ENCODE measurements around the gene NAB2.
"Not testable (repeated sequence)": the region's sequence is repeated elsewhere in the genome, so short reads cannot be mapped to it uniquely, and the experiment has no call there.

NAB2 gene

GRCh38 chr12:57116580-57117281 is 27.8 kb downstream of the NAB2 start:
- no peak for DNase-seq

DNA sequence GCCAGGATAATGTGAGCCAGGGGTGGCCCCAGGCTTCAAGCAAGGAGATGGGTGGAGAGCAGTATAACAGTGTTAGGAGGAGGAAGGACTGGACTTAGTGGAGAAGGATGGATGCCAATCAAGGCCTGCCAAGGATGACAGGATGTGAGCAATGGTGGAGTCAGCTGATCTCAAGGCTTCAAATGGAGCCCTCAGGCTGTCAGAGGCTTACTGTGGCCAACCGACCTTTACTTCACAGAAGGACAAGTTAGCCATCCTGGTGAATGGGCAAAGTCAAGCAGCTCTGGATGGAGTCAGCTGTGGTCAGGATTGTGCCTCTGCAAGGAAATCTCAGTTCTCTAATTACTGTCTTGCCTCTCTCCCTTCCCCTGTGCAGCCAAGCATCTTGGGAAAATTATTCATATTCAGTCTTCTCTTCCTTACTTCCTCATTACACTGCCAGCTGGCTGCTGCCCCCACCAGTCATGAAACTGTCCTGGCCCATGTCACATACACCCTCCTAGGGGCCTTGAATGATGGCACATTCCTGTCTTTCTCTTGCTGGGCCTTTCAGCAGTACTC is 29.9 kb downstream of the NAB2 start:
- no peak for DNase-seq

DNA sequence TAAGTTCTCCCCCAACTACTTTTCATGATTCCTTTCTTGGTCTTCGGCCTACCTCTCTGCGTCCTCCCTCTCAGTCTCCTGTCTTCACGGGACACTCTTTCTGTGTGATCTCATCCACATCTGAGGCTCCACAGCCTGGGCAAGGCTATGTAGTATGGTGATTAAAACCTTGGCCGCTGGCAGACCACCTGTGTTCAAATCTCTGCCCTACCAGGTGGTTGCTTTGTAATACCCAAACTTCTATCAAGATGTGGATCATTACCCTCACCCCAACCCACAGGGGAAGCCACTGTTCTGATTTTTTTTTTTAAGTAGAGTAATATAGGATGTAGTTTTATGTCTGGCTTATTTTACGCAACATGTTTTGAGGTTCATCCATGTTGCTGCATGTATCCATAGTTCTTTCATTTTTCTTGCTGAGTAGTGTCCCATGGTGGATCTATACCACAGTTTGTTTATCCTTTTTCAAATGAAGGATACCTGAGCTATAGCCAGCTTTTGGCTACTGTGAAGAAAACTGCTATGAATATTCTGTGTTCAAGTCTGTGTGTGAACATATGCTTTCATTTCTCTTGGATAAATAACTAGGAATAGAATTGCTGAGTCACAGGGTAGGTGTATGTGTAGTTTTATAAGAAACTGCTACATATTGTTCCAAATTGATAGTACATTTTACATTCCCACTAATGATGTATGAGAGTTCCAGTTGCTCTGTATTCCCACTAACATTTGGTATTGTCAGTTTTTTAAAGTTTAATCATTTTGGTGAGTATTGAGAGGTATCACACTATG is 30.6 kb downstream of the NAB2 start:
- no peak for DNase-seq

DNA sequence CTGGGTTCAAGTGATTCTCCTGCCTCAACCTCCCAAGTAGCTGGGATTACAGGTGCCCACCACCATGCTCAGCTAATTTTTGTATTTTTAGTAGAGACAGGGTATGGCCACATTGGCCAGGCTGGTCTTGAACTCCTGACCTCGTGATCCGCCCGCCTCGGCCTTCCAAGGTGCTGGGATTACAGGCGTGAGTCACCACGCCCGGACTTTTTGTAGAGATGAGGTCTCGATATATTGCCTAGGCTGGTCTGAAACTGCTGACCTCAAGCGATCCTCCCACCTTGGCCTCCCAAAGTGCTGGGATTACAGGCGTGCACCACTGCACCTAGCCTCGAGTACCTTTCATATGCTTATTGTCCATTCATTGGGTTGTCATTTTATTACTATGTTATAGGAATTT is 31.8 kb downstream of the NAB2 start:
- DNase-seq: not testable (repeated sequence)

DNA sequence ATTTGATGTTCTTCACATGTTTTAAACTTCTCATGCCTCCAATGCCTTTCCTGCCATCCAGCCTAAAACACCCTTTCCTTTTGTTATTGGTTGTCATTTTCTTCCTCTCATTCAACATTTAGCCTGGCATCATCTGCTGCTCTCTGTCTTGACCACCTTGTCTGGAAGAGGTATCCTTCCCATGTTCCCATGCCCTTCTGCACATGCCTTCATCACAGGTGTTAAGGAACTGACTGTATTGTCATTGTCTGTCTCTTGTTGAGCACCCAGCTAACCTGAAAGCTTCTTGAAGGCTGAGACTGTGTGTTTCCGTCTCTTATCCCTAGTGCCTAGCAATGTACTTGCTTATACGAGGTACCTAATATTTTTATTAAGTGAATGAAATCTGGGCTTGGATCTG is 34.9 kb downstream of the NAB2 start:
- no peak for DNase-seq

- peak; percentile 85 for DNase-seq
These were observed 35.5 kb downstream of the NAB2 start for GRCh38 chr12:57124261-57124877.

DNA sequence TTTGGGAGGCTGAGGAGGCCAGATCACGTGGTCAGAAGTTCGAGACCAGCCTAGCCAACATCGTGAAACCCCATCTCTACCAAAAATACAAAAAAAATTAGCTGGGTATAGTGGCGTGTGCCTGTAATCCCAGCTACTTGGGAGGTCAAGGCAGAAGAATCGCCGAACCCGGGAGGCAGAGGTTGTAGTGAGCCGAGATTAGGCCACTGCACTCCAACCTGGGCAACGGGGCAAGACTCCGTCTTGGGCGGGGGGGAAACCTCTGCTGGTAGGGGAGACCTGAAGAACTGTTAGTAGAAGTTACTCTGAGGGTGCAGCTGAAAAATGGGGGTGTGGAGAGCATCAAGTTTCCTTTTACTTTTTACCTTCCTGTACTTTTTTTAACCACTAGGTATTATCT is 37.1 kb downstream of the NAB2 start:
- DNase-seq: no peak

DNA sequence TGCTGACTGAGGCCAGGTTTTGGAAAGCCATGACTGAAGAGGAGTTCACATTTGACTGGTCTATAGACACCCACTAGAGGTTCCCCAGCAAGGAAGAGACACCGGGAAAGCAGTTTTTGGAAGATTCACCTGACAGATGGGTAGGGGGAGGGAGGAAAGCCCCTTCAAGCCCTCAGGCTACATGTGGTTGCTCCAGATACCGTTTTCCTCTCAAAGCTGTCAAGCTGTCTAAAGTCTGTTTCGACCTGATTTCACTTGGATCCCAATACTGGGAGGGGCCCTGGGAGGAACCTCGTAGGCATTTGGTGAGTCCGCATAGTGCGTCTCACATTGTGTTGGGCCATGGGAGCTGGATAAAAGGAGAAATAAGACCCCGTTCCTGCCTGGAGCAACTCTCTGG is 37.6 kb downstream of the NAB2 start:
- peak; percentile 74 for DNase-seq

GRCh38 chr12:57127101-57127725 is 38.3 kb downstream of the NAB2 start:
- peak; percentile 62 for DNase-seq

- DNase-seq: peak; percentile 79
These were observed 39.0 kb downstream of the NAB2 start, which contains the start of gene LRP1 for GRCh38 chr12:57127726-57128518. TSS of gene LRP1 (plus strand) at chr12:57128483. CDS start at chr12:57128965, 482 bp downstream.

GRCh38 chr12:57128519-57129247 is 39.8 kb downstream of the NAB2 start:
- no peak for DNase-seq

GRCh38 chr12:57129321-57129842 is 40.5 kb downstream of the NAB2 start:
- DNase-seq: no peak

- DNase-seq: no peak
These were observed 41.0 kb downstream of the NAB2 start for GRCh38 chr12:57129889-57130288.

GRCh38 chr12:57130941-57131340 is 42.0 kb downstream of the NAB2 start:
- DNase-seq: no peak

DNA sequence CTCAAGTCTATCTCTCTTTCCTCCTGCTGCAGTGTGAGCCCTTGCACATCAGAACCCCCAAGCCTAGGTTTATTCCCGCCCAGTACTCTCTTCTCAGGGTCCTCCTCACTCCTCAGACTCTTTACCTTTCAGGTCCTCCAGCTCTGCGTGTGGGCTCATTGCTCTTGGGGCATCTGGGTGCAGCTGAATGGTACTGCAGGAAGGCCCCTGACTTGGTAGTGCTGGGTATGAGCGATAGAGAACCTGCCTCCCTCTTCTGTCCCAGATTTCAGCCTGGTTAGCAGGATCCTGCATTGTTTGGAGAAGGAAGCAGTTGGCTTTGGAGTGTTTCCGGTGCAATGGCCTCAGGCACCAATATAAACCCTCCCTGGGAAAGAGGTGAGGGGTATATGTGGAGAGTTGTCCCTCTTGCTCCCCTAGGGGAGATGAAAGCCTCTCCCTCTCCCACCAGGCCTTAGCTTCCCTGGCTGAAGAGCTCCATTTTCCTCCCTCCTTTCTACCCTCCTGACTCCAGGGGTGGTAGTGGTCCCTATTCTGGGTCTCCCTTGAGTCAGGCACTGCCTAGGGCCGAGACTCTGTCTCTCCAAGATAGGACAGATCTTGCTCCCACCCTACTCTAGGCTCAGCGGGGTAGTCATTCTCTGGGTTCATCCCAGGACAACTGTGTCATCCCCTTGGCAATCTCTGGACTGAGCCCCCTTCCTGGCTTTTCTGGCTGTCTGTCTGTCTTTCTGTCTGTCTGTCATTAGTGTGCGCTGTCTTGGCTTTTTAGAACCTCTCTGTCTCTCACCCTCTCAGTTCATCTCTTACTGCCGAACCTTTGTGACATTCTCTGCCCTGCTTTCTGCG is 43.2 kb downstream of the NAB2 start:
- no peak for DNase-seq

DNA sequence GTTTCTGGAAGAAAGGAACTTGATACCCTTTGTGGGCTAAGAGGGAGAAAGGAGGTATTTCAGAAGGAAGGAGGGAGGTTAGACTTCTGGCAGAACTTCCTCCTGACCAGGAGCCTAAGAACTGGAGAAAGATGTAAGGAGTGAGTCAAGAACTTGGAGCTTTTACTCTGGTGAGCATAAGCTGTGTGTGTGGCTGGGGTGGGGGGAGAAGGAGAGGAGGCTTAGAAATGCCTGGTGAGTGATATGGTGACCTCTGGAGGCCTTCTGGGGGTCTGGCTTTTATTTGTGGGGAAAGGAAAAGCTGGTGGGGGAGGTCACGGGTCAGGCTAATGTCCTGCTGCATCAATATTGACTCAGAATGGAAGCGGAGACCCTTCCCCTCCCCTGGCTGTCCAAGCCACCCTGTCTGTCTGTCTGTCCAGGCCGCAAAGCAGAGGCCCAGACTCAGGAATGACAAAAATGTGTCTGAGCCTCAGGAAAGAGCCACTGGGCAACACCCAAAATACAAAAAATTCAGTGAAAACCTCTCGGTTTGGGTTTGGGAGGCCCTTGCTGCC is 44.2 kb downstream of the NAB2 start:
- DNase-seq: no peak

GRCh38 chr12:57133916-57134315 is 45.0 kb downstream of the NAB2 start:
- DNase-seq: no peak

DNA sequence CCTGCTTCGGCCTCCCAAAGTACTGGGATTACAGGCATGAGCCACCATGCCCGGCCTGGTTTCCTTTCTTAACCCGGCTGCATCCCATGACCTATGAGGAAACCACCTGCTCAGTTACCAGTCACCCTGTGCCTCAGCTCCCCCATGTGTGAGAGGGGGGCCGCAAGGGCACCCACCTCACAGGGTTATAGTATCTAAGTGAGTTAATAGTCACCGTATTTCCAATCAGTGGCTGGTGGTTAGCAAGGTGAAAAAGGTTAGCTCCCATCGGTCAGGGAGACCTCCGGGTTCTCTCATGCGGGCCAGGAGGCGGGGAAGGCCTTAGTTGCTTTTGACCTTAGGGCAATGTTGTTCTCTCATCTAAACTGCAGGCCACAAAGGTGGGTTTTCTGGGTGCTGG is 46.0 kb downstream of the NAB2 start:
- no peak for DNase-seq

DNA sequence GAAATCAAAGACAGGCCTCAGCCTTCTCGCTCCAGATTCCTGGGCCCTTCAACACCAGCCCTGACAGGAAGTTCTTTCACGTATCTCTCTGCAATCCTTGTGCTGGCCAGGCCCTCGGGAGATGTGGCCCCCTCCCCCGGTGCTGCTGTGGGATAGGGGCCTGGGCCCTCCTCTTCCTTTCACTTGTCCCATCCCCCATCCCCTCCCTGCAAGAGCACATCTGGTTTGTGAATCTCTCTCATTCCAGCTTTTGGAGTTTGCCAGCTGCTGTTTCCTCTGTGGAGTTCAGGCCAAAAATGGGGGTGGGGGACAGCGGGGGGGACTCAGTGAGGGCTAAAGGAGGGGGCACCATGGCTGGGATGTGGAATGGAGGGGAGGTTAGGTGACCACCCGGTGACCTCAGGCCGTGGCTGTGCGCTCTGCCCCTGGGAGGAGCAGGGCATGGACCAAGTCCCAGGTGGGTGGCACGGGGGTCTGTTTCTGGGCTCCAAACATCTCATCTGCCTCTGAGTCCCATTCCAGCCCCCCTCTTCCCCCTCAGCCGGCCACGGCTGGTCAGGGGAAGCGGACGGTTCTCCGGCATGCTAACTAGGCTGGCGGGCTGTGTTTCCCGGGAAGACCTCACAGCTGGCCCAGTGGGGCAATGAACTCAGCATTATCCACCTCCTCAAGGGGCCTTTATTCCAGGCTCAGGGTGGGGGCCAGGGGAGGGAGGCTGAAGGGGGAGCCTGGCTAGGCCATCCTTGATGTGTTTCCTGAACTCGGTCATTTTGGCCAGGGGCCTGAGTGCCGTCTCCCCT is 46.8 kb downstream of the NAB2 start:
- no peak for DNase-seq
